HG03025 (cell line): ENCODE measurements around the gene PCDH8.

Experiments used
- ATAC-seq: cut with Tn5 transposase; IDR thresholded peaks from one replicate; pipeline ENCODE4 v1.9.1; 2021; ENCODE audit warnings: mild to moderate bottlenecking, moderate library complexity; ENCODE audit not compliant: unreplicated experiment, low FRiP score

PCDH8 gene, protein sequence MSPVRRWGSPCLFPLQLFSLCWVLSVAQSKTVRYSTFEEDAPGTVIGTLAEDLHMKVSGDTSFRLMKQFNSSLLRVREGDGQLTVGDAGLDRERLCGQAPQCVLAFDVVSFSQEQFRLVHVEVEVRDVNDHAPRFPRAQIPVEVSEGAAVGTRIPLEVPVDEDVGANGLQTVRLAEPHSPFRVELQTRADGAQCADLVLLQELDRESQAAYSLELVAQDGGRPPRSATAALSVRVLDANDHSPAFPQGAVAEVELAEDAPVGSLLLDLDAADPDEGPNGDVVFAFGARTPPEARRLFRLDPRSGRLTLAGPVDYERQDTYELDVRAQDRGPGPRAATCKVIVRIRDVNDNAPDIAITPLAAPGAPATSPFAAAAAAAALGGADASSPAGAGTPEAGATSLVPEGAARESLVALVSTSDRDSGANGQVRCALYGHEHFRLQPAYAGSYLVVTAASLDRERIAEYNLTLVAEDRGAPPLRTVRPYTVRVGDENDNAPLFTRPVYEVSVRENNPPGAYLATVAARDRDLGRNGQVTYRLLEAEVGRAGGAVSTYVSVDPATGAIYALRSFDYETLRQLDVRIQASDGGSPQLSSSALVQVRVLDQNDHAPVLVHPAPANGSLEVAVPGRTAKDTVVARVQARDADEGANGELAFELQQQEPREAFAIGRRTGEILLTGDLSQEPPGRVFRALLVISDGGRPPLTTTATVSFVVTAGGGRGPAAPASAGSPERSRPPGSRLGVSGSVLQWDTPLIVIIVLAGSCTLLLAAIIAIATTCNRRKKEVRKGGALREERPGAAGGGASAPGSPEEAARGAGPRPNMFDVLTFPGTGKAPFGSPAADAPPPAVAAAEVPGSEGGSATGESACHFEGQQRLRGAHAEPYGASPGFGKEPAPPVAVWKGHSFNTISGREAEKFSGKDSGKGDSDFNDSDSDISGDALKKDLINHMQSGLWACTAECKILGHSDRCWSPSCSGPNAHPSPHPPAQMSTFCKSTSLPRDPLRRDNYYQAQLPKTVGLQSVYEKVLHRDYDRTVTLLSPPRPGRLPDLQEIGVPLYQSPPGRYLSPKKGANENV

GRCh38 chr13:52848455-52849195 lies at the start of gene PCDH8:
Gene PCDH8, minus strand, starts transcription at chr13:52848640. Its CDS starts 204 bp downstream, at chr13:52848436.
- no peak for ATAC-seq

DNA sequence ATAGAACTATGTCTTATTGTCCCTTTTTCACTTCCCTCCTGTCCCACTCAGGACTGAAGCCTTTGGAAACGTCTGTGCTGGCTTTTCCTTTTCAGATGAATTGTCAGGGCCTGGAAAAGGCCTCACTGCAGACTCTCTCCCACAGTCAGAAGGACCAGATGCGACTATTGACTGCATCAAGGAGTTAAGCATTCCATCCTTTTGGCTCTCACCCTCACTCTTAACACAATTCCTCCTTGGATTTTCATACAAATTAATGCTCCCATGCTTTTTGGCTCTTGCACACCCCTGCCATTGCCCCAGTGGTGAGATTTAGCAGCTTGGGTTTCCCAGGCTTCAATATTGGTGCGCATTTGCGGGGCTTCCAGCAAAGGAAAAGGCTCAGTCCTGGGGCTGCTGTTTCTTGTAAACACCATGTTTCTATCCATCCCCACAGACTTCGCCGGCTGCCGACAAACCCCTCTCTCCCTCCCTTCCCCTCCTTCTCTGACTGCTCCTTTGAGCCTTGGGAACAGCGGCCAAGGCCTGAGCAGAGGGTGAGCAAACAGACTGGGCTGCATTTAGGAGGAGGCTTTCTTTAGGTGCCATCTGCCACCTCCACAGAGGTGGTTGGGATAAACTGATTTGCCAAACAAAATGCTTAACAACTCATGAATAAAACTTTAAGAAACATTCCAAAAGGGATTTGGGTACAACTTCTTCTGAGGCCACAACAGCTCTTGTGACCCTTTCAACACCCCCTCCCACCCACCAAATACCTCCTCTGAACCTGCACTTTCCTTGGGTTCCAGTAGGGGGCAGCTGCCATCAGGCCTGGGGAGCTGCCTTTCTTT lies 48.6 kb upstream of the PCDH8 start:
- no peak for ATAC-seq

- no peak for ATAC-seq
These were observed 46.0 kb upstream of the PCDH8 start for GRCh38 chr13:52894413-52894812.

GRCh38 chr13:52892925-52893324 lies 44.5 kb upstream of the PCDH8 start:
- no peak for ATAC-seq

- no peak for ATAC-seq
These were observed 43.3 kb upstream of the PCDH8 start for GRCh38 chr13:52891706-52892105.

DNA sequence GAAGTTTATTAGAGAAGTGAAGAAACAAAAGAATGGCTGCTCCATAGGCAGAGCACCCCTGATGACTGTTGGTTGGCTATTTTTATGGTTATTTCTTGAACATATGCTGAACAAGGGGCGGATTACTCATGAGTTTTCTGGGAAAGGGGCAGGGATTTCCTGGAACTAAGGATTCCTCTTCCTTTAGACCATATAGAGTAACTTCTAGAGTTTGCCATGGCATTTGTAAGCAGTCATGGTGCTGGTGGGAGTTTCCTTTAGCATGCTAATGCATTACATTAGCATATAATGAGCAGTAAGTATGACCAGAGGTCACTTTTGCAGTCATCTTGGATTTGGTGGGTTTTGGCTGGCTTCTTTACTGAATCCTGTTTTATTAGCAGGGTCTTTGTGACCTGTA lies 38.7 kb upstream of the PCDH8 start:
- no peak for ATAC-seq

GRCh38 chr13:52885141-52885540 lies 36.7 kb upstream of the PCDH8 start:
- no peak for ATAC-seq

DNA sequence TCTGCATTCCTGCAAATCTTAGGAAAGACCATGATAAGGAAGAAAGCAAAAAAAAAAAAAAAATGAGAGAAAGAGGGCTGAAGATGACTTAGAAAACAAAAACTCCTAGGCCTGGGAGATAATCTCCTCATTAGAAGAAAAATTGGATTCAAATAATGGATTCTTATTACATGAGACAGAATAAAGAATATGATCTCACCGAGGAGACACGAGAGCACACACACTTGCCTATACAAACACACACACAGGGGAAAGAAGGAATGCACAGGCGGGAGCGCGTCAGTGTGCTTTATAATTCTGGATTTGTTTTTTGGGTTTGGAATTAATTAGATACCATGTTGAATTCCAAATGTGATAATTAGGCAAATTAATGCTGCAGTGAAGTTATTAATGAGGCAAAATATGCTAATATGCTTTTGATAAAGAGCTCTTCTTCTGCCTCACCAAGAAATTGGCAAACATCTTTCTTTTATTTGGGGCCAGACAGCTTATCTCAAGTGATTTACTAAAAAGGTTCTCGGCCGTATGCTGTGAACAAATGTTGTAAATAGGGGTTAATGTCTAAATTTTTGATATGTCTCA lies 36.1 kb upstream of the PCDH8 start:
- no peak for ATAC-seq

DNA sequence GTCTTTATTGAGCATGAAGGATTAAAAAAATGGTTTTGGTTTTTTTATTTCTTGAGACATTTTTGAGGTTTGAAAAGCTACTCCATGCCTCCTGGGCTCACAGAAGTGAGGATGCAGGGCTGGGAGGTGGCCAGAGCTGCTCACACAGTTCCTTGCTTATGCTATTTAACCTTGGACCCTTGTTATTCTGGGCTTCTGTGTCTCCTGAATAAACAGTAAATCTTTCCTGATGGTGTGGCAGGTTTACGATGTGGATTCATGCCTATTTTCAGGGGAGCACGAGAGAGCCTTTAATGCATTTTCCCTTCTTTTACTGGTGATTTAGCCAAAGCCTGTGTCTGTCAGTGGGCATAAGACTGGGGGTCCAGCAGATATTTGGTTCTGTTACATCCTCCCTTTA lies 34.3 kb upstream of the PCDH8 start:
- no peak for ATAC-seq

DNA sequence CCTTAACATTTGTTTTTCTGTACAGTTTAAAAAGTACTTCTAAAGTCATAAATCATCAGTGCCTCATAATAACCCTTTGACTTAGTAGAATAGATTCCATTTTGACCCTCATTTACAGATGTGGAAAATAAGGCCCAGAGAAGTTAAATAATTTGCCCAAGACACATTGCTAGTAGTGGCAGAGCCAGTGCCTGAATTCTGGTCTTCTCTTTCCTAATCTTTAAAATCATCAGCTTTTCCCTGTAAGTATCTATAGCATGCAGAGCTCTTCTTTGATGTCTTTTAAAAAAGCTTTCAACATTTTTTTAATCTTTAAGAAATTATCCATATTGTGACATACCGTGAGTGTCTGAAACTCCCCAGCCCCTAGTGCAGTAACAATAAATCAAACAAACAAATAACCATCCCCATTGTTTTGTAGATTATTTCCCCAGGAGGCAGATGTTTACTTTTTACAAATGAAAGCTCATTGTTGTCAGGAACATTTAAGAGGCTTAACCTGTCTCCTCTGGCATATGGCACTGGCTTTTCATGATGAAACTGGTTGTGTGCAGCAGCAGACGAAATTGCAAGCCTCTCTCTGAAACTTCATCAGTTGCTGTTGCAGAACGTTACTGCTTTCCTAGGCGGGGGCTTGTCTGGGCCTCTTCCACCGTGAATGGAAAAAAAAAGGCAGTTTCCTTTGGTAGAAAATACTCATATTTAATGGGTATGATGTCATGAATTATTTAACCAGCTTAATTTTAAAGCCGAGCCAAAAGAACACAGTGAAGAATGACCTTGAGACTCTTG lies 31.7 kb upstream of the PCDH8 start:
- peak; percentile 51 for ATAC-seq

- no peak for ATAC-seq
These were observed 30.4 kb upstream of the PCDH8 start for GRCh38 chr13:52878831-52879230.

DNA sequence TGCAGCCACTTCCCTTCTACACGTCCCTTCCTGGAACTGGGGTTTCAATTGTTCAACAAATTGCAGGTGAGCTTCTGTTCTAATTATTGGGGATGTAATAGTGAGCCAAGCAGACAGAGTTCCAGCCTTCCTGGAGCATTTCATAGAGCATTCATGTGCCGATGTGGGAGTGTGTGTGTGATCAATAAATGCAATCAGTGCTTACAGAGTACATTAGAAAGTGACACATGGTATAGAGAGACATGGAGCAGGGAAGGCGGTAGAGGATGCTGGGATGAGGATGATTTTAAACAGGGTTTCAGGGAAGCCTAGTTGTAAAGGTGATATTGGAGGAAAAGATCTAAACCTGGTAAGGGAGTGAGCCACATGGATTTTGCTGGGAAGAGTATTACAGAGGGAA lies 21.7 kb upstream of the PCDH8 start:
- ATAC-seq, result no peak

DNA sequence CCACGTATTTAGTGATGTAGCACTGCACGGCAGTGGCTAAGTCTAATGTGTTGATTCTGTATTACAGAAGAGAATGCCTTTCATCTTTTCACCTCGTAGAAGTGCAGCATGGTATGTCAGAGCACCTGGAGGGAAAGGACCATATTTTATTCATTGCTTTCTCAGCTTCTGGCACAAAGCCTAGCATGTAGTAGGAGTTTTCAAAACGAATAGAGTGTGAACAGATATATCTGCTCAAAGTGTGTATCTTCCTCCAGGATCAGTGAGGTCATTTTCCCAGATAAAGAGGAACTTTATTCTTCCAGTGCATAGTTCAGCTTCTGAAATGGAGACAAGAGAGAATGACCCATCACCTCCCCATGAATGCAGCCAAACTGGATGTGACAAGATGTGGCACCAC lies 21.2 kb upstream of the PCDH8 start:
- no peak for ATAC-seq

GRCh38 chr13:52869050-52869449 lies 20.6 kb upstream of the PCDH8 start:
- no peak for ATAC-seq

GRCh38 chr13:52868190-52868589 lies 19.8 kb upstream of the PCDH8 start:
- ATAC-seq, result peak; percentile 68

GRCh38 chr13:52864941-52865340 lies 16.5 kb upstream of the PCDH8 start:
- no peak for ATAC-seq

DNA sequence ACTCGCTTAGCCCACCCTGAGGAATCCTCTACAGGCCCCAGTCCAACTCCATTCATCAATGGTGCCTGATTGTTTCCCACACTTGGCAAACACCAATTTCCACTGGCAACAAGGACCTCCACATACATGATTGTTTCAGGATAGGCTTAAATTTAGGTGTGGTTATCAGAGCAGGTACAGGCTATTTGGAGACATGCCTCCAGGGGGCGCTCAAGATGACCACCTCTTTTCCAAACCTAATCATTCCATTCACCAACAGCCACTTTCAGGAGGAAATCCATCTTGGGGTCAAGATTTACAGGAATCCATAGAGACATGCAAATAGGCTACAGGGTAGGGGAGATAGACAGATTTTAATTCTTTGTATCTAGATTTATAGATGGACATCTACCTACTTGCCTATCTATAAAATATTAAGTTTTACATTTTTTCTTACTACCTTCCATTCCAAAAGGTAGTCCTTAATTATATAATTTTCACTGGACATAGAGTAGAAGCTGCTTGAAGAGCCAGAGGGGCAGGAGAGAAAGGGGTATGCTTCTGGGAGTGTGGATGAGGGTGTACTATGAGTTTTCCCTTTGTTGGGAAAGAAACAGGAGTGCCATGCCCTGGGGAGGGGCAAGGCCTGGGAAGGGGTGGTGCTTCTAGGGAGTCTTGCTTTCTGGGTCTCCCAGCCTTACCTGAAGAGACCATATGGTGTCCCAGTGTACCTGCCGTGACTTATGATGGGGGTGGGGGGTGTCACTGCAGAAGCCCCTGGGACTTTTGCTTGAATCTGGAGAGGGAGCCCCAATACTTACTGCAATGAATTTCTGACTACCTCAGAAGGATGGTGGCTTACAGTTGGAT lies 14.1 kb upstream of the PCDH8 start:
- no peak for ATAC-seq

DNA sequence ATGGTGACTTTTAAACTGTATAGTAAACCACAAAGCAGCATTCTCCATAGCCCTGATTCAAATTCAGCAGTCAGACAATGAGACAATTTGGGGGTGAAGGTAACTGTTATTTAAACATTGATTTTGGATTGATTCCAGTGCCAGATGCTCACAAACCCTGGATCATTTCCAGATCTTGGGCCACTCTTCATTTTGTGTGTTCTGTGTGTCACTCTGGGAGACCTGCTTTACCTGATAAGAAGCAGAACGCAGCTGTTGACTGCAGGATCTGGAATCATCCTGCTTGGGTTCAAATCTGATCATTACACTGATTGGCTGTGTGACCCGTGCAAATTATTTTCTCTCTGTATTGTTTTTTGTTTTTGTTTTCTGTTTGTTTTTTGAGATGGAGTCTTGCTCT lies 4.0 kb upstream of the PCDH8 start:
- no peak for ATAC-seq
